LNCaP clone FGC (cell line): Measurements from ENCODE around the gene HASPIN.

Experiments used
- DNase-seq: peaks from one replicate; pipeline ENCODE4 v3.0.0-alpha.2; 2011; ENCODE audit warnings: low read depth
- H3K4me3 ChIP-seq: 2 replicates; pipeline ENCODE4 v1.5.1; 2011; ENCODE audit warnings: mild to moderate bottlenecking, low read depth, low read length, control low read depth
- CTCF ChIP-seq: IDR thresholded peaks from 2 replicates; pipeline ENCODE4 v1.5.1; 2012; ENCODE audit warnings: mild to moderate bottlenecking; ENCODE audit not compliant: control insufficient read depth, insufficient read depth; ENCODE audit errors: extremely low read depth

The HASPIN gene

GRCh38 chr17:3739422-3740124 lies 15.9 kb downstream of the HASPIN start:
- no peak for TF ChIP-seq CTCF
- no peak overlapping the region for H3K4me3 ChIP-seq
- no peak for DNase-seq

GRCh38 chr17:3740611-3741073 lies 16.9 kb downstream of the HASPIN start:
- H3K4me3 ChIP-seq = no peak overlapping the region
- no peak for DNase-seq
- no peak for TF ChIP-seq CTCF

GRCh38 chr17:3744014-3744413 lies 20.3 kb downstream of the HASPIN start:
- no peak overlapping the region for H3K4me3 ChIP-seq
- DNase-seq = no peak
- no peak for TF ChIP-seq CTCF

GRCh38 chr17:3745071-3745470 lies 21.4 kb downstream of the HASPIN start:
- H3K4me3 ChIP-seq = no peak overlapping the region
- TF ChIP-seq CTCF = no peak
- no peak for DNase-seq

- no peak for DNase-seq
- no peak overlapping the region for H3K4me3 ChIP-seq
- TF ChIP-seq CTCF = no peak
These were observed 24.1 kb downstream of the HASPIN start for GRCh38 chr17:3747805-3748204.

- no peak for DNase-seq
- TF ChIP-seq CTCF = no peak
- H3K4me3 ChIP-seq = no peak overlapping the region
These were observed 24.9 kb downstream of the HASPIN start for GRCh38 chr17:3748576-3748975.

GRCh38 chr17:3750296-3750695 lies 26.6 kb downstream of the HASPIN start:
- no peak for DNase-seq
- no peak for TF ChIP-seq CTCF
- H3K4me3 ChIP-seq = no peak overlapping the region
